ENCODE data around the gene MYOZ2.

MYOZ2 gene

GRCh38 chr4:119184128-119184527 lies 48.5 kb downstream of the MYOZ2 start:
- TF ChIP-seq CTCF (IDR thresholded peaks at IDR 0.05), result no peak

GRCh38 chr4:119189638-119190037 lies 54.0 kb downstream of the MYOZ2 start:
- no peak for TF ChIP-seq CTCF (IDR thresholded peaks at IDR 0.05)

GRCh38 chr4:119190354-119190753 lies 54.7 kb downstream of the MYOZ2 start:
- no peak for TF ChIP-seq CTCF (IDR thresholded peaks at IDR 0.05)

- TF ChIP-seq CTCF (IDR thresholded peaks at IDR 0.05), result no peak
Measured at GRCh38 chr4:119191505-119191904, 55.9 kb downstream of the MYOZ2 start.

- no peak for TF ChIP-seq CTCF (IDR thresholded peaks at IDR 0.05)
Measured at GRCh38 chr4:119197772-119198212, 62.2 kb downstream of the MYOZ2 start.

GRCh38 chr4:119204916-119205315 lies 69.3 kb downstream of the MYOZ2 start:
- no peak for TF ChIP-seq CTCF (IDR thresholded peaks at IDR 0.05)

- TF ChIP-seq CTCF (IDR thresholded peaks at IDR 0.05), result no peak
Measured at GRCh38 chr4:119205690-119206089, 70.1 kb downstream of the MYOZ2 start.

- TF ChIP-seq CTCF (IDR thresholded peaks at IDR 0.05), result no peak
Measured at GRCh38 chr4:119206178-119206577, 70.5 kb downstream of the MYOZ2 start.
